NCI-H2081 (cell line): ENCODE measurements around the gene KRT17.

Source experiments
- DNase-seq, 2 experiments: peaks; one replicate each; lab custom pipeline; 2025; lab: John Stamatoyannopoulos, UW

The KRT17 gene

DNA sequence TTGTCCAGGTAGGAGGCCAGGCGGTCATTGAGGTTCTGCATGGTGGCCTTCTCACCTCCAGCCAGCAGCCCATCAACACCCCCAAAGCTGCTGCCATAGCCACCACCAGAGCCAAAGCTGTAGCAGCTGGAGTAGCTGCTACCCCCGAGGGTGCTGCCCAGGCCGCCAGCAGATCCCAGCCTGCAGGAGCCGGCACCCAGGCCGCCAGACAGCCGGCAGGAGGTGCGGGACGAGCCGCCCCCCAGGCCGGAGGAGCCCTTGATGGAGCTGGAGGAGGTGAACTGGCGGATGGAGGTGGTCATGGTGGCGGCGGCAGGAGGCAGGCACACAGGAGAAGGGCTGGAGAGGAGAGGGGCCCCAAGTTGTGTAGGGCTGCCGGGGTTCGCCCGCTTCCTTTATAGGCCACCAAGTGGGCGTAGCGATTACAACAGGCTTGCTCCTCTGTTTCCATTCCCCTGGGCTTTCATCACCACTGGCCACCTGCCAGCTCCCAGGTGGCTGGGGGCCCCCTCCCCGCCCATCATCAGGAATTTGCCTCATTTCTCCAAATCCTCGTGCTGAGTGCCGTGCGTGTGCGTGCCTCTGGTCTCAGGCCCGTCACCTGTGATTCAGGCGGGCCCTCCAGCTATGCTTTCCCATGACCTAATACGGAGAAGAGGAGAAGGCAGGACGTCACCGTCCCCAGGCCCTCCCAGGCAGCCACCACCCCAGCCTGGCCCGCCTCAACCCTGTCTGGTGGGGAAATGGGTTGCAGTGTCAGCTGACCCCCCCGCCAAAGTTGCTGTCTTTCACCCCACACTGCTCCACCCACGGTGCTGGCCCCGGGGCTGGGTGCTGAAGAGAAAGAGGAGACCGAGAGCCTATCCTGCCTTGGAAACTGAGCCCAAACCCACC is at the start of gene KRT17:
Gene KRT17 (minus strand): TSS at position 368 of the 894 bp plus-strand sequence. CDS start 66 bp downstream, at position 302.
- no peak for DNase-seq

GRCh38 chr17:41672153-41672552 is 47.8 kb upstream of the KRT17 start:
- DNase-seq = no peak

GRCh38 chr17:41667280-41668041 is 43.1 kb upstream of the KRT17 start:
- no peak for DNase-seq

GRCh38 chr17:41666708-41667279 is 42.4 kb upstream of the KRT17 start:
- peak; percentile 86 to 91 for DNase-seq

- peak; percentile 88 to 93 for DNase-seq
These were observed 41.9 kb upstream of the KRT17 start for GRCh38 chr17:41666237-41666641.

DNA sequence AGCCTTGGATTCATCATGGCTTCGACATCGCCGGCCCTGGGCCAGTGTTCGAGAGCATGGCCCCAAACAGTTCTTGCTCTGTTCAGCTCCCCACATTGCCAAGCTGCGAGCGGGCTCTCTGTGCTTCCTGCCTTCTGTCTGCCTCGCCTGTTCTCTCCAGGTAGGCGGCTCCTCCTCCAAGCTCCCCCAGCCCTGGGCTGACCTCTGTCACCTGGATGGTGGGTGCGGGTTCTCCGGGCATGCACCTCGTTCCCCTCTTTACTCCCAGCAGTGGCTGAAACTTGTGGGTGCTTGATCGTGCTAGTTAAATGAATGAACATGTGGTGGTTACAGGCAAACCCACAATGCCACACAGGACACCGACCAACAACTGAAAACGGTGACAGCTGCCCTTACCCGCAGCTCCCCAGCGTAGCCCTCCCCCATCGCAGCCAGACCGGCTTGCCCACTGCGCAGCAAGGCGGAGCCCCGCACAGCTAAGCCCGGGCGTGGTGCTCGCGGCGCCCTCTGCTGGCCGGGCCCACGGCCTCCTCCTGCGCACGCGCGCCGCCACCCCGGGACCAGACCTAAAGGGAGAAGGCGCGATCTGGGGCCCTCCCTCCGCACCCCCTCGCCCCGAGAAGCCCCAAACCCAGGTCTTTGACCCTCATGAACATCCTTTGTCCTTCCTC is 41.3 kb upstream of the KRT17 start:
- peak; percentile 93 to 94 for DNase-seq

DNA sequence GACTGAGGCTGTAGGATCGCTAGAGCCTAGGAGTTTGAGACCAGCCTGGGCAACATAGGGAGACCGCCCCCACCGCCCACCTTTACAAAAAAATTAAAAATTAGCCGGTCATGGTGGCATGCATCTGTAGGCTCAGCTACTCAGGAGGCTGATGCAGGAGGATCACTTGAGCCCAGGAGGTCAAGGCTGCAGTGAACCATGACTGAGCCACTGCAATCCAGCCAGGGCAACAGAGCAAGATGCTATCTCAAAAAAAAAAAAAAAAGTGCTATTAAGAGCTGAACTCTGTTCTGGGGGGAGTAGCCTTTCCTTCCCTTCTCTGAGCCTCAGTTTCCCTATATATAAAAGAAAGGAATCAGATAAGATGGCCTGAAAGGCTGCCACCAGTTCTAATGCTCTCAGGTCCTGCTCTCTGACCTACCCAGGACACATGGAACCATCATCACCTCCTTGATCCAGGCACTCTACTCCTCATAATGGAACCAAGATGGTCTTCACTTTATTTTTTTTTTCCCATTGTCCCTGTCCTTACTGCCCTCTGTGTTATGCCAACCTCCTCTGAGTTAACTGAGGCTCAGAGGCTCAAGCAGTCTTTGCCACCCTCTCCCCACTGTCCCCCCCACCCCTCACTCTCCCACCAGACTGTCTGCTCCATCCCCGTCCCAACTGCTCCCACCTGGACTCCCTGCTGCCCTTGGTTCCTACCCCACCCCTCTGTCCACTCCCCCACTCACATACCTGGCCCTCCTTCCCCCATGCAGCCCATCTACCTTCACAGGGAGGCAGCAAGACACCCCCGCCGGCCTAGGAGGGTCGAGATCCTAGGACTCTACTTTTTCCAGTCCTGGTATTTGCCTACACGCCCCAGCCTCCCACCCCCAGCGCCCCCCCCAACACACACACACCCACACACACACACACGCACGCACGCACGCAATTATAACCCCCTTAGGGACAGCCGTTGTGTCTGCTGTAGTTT is 40.5 kb upstream of the KRT17 start:
- DNase-seq = no peak

DNA sequence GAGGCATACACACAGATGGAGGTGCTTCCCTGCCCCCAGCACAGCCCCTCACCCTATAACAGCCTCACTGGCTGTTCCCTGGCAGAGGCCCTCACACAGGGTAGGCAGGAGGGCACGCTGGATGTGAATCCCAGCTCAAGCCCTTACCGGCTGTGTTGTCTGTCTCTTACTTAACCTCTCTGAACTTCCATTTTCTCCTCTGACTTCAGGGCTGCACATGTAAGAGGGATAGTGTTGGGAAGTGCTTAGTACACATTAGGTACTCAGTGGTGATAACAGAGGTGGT is 39.7 kb upstream of the KRT17 start:
- no peak for DNase-seq

GRCh38 chr17:41663451-41664171 is 39.2 kb upstream of the KRT17 start:
- DNase-seq = no peak

DNA sequence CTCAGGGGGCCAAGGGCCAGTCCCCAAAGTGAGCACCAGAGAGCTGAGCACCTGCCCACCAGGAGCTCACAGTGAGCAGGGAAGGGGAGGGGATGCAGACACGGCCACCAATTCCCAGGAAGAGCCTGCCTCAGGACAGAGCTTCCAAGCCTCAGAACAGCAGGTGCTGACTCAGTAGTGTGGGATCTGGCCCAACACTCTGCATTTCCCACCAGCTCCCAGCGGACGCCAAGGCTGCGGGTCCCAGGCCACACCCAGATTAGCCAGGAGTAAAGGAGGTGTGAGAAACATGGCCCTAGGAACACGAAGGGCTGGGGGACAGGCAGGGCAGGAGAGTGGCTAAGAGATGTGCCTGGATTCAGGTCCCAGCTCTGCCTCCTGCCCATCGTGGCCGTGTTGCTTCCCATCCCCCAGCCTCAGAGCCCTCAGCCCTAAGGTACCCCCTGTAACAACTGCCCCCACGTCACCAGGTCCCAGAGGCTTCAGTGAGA is 35.9 kb upstream of the KRT17 start:
- no peak for DNase-seq

- no peak for DNase-seq
These were observed 35.2 kb upstream of the KRT17 start for GRCh38 chr17:41659427-41660212.

DNA sequence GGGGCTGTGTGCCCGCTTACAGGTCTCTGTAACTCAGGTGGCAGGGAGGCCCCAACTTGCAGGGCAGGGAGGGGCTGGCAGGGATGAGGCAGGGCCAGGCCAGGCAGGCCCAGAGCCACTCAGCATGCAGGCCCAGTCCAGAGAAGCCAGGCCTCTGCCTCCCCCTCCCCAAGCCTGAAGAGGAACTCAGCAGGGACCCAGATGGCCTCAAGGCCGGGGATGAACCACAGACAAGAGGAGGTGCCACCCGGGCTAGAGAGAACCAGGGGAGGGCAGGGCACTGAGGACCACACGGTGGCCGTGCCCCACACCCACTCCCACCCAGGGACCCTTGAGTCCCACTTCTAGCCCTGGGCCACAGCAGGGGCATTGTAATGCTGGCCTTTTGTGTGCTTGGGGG is 34.5 kb upstream of the KRT17 start:
- no peak for DNase-seq

GRCh38 chr17:41657936-41658335 is 33.6 kb upstream of the KRT17 start:
- DNase-seq = no peak

DNA sequence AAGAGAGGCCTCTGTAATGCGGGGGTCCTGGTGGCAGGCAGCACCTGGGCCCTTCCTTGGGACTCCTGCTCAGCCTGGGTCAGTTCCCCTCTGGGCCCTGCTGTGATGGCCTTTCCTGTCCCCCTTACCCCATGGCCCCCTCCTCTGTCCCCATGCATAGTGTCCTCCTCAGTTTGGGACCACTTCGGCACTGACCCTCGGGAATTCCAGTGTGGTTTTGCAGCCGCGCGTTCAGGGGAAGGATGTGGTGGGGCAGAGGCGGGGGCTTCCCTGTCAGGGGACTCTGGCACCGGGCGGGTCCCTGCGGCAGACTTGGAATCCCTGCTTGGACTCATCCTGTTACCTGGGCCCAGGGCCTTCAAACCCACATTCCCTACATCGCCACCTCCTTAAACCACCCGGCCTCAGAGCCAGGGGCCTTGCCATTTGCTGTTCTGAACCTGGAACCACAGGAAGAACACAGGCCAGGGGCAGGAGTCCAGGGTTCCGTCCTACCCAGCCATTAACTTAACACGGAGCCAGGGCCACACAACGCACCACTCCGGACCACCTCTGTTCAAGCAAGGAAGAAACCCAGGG is 32.9 kb upstream of the KRT17 start:
- no peak for DNase-seq

GRCh38 chr17:41656249-41657023 is 32.1 kb upstream of the KRT17 start:
- DNase-seq = no peak

DNA sequence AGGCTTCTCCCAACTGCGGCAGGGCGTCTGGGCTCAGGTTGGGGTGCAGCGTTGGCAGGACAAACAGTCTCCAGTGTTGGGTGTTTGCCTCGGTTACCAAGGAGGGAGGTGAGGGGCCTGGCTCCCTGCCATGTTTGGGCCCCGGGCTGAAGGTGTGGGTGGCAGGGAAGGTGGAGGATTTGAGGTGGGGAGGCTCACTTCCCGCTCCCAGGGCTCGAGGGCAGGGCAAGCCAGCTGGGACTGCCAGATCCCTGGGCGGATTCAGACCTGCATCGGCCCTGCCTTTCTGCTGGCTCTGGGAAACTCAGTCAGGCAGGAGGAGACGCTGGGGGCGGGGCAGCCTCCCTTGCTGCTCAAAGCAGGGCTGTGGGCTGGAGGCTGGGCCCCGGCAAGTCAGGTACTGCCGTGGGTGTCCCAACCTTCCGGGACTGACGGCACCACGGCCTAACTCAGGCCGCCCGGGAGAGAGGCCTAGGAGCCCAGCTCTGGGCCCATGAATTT is 31.3 kb upstream of the KRT17 start:
- DNase-seq = no peak

GRCh38 chr17:41654678-41655607 is 30.6 kb upstream of the KRT17 start:
- DNase-seq = no peak
